ENCODE data around the gene BTNL8.

Gene BTNL8, protein sequence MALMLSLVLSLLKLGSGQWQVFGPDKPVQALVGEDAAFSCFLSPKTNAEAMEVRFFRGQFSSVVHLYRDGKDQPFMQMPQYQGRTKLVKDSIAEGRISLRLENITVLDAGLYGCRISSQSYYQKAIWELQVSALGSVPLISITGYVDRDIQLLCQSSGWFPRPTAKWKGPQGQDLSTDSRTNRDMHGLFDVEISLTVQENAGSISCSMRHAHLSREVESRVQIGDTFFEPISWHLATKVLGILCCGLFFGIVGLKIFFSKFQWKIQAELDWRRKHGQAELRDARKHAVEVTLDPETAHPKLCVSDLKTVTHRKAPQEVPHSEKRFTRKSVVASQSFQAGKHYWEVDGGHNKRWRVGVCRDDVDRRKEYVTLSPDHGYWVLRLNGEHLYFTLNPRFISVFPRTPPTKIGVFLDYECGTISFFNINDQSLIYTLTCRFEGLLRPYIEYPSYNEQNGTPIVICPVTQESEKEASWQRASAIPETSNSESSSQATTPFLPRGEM
- total RNA-seq, result 0 reads per million in 3 donors

- Histone ChIP-seq H3K27me3 (replicated peaks; ENCODE audit: control insufficient read depth, insufficient read depth, low read length, poor library complexity, severe bottlenecking) (no peaks in the 10 kb centered on the region), H3K4me3 (ENCODE audit: insufficient read depth, low read depth, low read length, poor library complexity, severe bottlenecking) (no peak within 1 kb of the TSS), H3K27ac (ENCODE audit: insufficient read depth, low read length, poor library complexity, severe bottlenecking) (no peak within 1 kb of the TSS), H3K4me1 (ENCODE audit: control insufficient read depth, insufficient read depth, low read length, poor library complexity, severe bottlenecking) (no peaks in the 10 kb centered on the region), H3K36me3 (ENCODE audit: control insufficient read depth, insufficient read depth, low read length) (no peaks in the 10 kb centered on the region), H3K9me3 (ENCODE audit: control insufficient read depth, low read length) (no peaks in the 10 kb centered on the region)
- no peak for DNase-seq
Measured at GRCh38 chr5:180898621-180899246, at the start of gene BTNL8. Gene BTNL8, plus strand, starts transcription at chr5:180899159. Its CDS starts 152 bp downstream, at chr5:180899311.

- no peaks in the 10 kb centered on the region for H3K9me3 ChIP-seq (ENCODE audit: control insufficient read depth, low read length)
- peaks cover 31% of the 10 kb centered on the region for H3K36me3 ChIP-seq (ENCODE audit: control insufficient read depth, insufficient read depth, low read length)
- H3K27ac ChIP-seq (ENCODE audit: insufficient read depth, low read length, poor library complexity, severe bottlenecking), result no peak overlapping the region
- H3K4me3 ChIP-seq (ENCODE audit: insufficient read depth, low read depth, low read length, poor library complexity, severe bottlenecking), result no peak overlapping the region
- H3K4me1 ChIP-seq (ENCODE audit: control insufficient read depth, insufficient read depth, low read length, poor library complexity, severe bottlenecking), result no peaks in the 10 kb centered on the region
- DNase-seq, result no peak
- H3K27me3 ChIP-seq (replicated peaks; ENCODE audit: control insufficient read depth, insufficient read depth, low read length, poor library complexity, severe bottlenecking), result no peaks in the 10 kb centered on the region
Measured at GRCh38 chr5:180849827-180850226, 49.1 kb upstream of the BTNL8 start.

DNA sequence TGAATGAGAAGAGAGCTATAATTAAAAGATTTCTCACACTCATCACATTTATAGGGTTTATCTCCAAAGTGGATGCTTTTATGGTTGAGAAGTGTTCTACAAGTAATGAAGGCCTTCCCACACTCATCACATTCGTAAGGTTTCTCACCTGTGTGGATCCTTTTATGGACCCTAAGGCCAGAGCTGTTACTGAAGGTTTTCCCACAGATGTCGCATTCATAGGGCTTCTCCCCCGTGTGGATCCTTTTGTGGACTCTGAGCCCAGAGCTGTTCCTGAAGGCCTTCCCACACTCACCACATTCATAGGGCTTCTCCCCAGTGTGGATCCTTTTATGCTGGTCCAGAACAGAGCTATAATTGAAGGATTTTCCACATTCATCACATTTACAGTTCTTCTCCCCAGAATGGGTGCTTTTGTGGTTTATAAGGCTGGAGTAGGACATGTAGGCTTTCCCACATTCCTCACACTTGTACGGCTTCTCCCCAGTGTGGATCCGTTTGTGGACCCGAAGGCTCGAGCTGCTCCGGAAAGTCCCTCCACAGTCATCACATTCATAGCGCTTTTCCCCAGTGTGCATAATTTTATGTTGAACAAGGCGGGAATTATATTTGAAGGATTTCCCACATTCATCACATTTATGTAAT, 48.4 kb upstream of the BTNL8 start:
- Histone ChIP-seq H3K36me3 (ENCODE audit: control insufficient read depth, insufficient read depth, low read length) (peaks cover 31% of the 10 kb centered on the region), H3K27me3 (replicated peaks; ENCODE audit: control insufficient read depth, insufficient read depth, low read length, poor library complexity, severe bottlenecking) (no peaks in the 10 kb centered on the region), H3K27ac (ENCODE audit: insufficient read depth, low read length, poor library complexity, severe bottlenecking) (no peak overlapping the region), H3K4me3 (ENCODE audit: insufficient read depth, low read depth, low read length, poor library complexity, severe bottlenecking) (no peak overlapping the region), H3K9me3 (ENCODE audit: control insufficient read depth, low read length) (no peaks in the 10 kb centered on the region), H3K4me1 (ENCODE audit: control insufficient read depth, insufficient read depth, low read length, poor library complexity, severe bottlenecking) (no peaks in the 10 kb centered on the region)
- DNase-seq, result no peak

GRCh38 chr5:180852495-180852894, 46.5 kb upstream of the BTNL8 start:
- H3K27ac ChIP-seq (ENCODE audit: insufficient read depth, low read length, poor library complexity, severe bottlenecking), result no peak overlapping the region
- H3K4me1 ChIP-seq (ENCODE audit: control insufficient read depth, insufficient read depth, low read length, poor library complexity, severe bottlenecking), result no peaks in the 10 kb centered on the region
- DNase-seq, result no peak
- H3K36me3 ChIP-seq (ENCODE audit: control insufficient read depth, insufficient read depth, low read length), result peaks cover 36% of the 10 kb centered on the region
- no peak overlapping the region for H3K4me3 ChIP-seq (ENCODE audit: insufficient read depth, low read depth, low read length, poor library complexity, severe bottlenecking)
- no peaks in the 10 kb centered on the region for H3K9me3 ChIP-seq (ENCODE audit: control insufficient read depth, low read length)
- H3K27me3 ChIP-seq (replicated peaks; ENCODE audit: control insufficient read depth, insufficient read depth, low read length, poor library complexity, severe bottlenecking), result no peaks in the 10 kb centered on the region

GRCh38 chr5:180853121-180853847, 45.7 kb upstream of the BTNL8 start:
- H3K9me3 ChIP-seq (ENCODE audit: control insufficient read depth, low read length), result no peaks in the 10 kb centered on the region
- no peak overlapping the region for H3K4me3 ChIP-seq (ENCODE audit: insufficient read depth, low read depth, low read length, poor library complexity, severe bottlenecking)
- no peaks in the 10 kb centered on the region for H3K27me3 ChIP-seq (replicated peaks; ENCODE audit: control insufficient read depth, insufficient read depth, low read length, poor library complexity, severe bottlenecking)
- DNase-seq, result no peak
- H3K27ac ChIP-seq (ENCODE audit: insufficient read depth, low read length, poor library complexity, severe bottlenecking), result no peak overlapping the region
- no peaks in the 10 kb centered on the region for H3K4me1 ChIP-seq (ENCODE audit: control insufficient read depth, insufficient read depth, low read length, poor library complexity, severe bottlenecking)
- peaks cover 31% of the 10 kb centered on the region for H3K36me3 ChIP-seq (ENCODE audit: control insufficient read depth, insufficient read depth, low read length)

GRCh38 chr5:180853848-180854176, 45.1 kb upstream of the BTNL8 start:
- Histone ChIP-seq H3K4me3 (ENCODE audit: insufficient read depth, low read depth, low read length, poor library complexity, severe bottlenecking) (no peak overlapping the region), H3K27me3 (replicated peaks; ENCODE audit: control insufficient read depth, insufficient read depth, low read length, poor library complexity, severe bottlenecking) (no peaks in the 10 kb centered on the region), H3K36me3 (ENCODE audit: control insufficient read depth, insufficient read depth, low read length) (peaks cover 33% of the 10 kb centered on the region), H3K9me3 (ENCODE audit: control insufficient read depth, low read length) (no peaks in the 10 kb centered on the region), H3K27ac (ENCODE audit: insufficient read depth, low read length, poor library complexity, severe bottlenecking) (no peak overlapping the region), H3K4me1 (ENCODE audit: control insufficient read depth, insufficient read depth, low read length, poor library complexity, severe bottlenecking) (no peaks in the 10 kb centered on the region)
- DNase-seq, result no peak

DNA sequence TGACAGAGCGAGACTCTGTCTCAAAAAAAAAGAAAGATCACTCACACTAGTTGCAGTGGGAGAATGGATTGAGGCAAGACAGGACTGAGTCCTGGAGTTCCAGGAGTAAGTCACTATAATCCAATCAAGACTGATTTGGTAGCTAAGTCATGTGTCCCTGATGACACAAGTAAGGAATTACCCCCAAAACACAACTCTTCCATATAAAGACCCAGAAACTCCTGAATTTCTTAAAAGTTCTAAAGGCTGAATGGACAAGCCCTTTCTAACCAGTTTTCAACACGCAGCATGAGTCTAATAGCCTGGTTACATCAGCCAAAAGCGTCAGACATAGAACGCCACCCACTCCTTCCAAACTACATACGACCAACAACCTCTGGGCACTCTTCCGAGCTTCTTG, 40.4 kb upstream of the BTNL8 start:
- H3K4me3 ChIP-seq (ENCODE audit: insufficient read depth, low read depth, low read length, poor library complexity, severe bottlenecking), result no peak overlapping the region
- peaks cover 6% of the 10 kb centered on the region for H3K4me1 ChIP-seq (ENCODE audit: control insufficient read depth, insufficient read depth, low read length, poor library complexity, severe bottlenecking)
- no peaks in the 10 kb centered on the region for H3K27me3 ChIP-seq (replicated peaks; ENCODE audit: control insufficient read depth, insufficient read depth, low read length, poor library complexity, severe bottlenecking)
- H3K27ac ChIP-seq (ENCODE audit: insufficient read depth, low read length, poor library complexity, severe bottlenecking), result no peak overlapping the region
- peaks cover 9% of the 10 kb centered on the region for H3K36me3 ChIP-seq (ENCODE audit: control insufficient read depth, insufficient read depth, low read length)
- DNase-seq, result no peak
- H3K9me3 ChIP-seq (ENCODE audit: control insufficient read depth, low read length), result no peaks in the 10 kb centered on the region

DNA sequence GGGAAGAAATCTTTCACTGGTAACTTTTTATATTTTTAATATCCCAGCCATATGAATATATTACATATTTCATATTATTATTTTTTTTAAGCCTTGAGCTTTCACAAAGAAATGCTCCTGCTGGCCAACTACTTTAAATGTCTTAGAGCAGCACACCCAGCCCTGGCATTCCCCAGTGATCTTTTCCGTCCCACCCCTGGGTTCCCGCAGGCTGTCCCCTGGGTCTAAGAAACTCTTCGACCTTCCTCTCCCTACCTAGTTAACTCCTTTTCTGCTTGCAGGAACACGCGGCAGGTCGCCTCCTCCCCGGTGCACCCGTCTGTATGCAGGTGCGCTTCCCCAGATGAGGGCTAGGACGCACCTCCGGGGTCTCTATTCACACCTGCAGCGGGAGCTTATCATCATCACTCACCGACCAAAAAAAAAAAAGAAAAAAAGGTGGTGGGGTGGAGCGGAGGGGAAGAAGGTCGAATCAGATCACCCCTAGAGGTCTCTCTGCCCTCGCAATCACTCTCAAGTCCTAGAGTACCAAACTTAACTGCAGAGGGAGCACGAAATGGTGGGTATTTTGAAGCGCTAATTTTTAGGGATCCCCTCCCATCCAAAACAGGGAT, 38.6 kb upstream of the BTNL8 start:
- Histone ChIP-seq H3K36me3 (ENCODE audit: control insufficient read depth, insufficient read depth, low read length) (peaks cover 9% of the 10 kb centered on the region), H3K27ac (ENCODE audit: insufficient read depth, low read length, poor library complexity, severe bottlenecking) (peak overlapping the region; percentile 79), H3K4me1 (ENCODE audit: control insufficient read depth, insufficient read depth, low read length, poor library complexity, severe bottlenecking) (peaks cover 6% of the 10 kb centered on the region), H3K4me3 (ENCODE audit: insufficient read depth, low read depth, low read length, poor library complexity, severe bottlenecking) (peak overlapping the region; percentile 70), H3K9me3 (ENCODE audit: control insufficient read depth, low read length) (no peaks in the 10 kb centered on the region), H3K27me3 (replicated peaks; ENCODE audit: control insufficient read depth, insufficient read depth, low read length, poor library complexity, severe bottlenecking) (no peaks in the 10 kb centered on the region)
- peak in 2 of 3 donors; percentile 24 to 42 for DNase-seq
